GM19239 (cell line): ENCODE data around the gene NMRK1.

Source experiments
- DNase-seq: peaks from one replicate; pipeline ENCODE4 v3.0.0; 2011; ENCODE audit warnings: low spot score; ENCODE audit not compliant: insufficient read length
- FAIRE-seq: peaks from 2 replicates; lab custom pipeline; 2011; peaks lifted over from hg19 to GRCh38; lab: Jason Lieb, UNC

The NMRK1 gene

GRCh38 chr9:75087824-75088645 lies at the start of gene NMRK1, which contains the start of gene OSTF1:
Gene NMRK1, minus strand, starts transcription at chr9:75088155. Its CDS starts 5,040 bp downstream, at chr9:75083115.
Gene OSTF1, plus strand, starts transcription at chr9:75088514. Its CDS starts 179 bp downstream, at chr9:75088693.
- peak; percentile 86 for FAIRE-seq
- peak; percentile 74 for DNase-seq

GRCh38 chr9:75134495-75134894 lies 46.5 kb upstream of the NMRK1 start:
- FAIRE-seq (no peak), DNase-seq (no peak)

GRCh38 chr9:75133396-75133795 lies 45.4 kb upstream of the NMRK1 start:
- DNase-seq (no peak), FAIRE-seq (peak; percentile 39)

GRCh38 chr9:75132244-75132643 lies 44.3 kb upstream of the NMRK1 start:
- FAIRE-seq (no peak), DNase-seq (no peak)

DNA sequence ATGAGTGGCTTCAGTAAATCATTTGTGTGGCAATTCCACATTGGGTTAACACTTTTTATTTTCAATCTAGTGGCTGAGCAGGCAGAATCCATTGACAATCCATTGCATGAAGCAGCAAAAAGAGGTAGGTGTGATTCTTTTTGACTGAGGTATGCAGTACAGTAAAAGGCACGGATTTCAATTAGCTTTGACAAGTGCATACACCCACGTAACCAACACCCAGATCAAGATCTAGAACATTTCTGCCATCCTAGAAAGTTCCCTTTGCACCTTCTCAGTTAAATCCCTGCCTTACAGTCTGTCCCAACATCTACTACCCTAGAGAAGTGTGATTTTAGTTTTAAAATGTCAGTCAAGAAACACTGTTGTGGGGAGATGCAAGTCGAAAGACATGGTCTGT lies 43.7 kb upstream of the NMRK1 start:
- no peak for FAIRE-seq
- DNase-seq: no peak

- FAIRE-seq (no peak), DNase-seq (no peak)
These were observed 42.8 kb upstream of the NMRK1 start for GRCh38 chr9:75130621-75131230.

- FAIRE-seq (no peak), DNase-seq (no peak)
These were observed 42.2 kb upstream of the NMRK1 start for GRCh38 chr9:75130172-75130571.

DNA sequence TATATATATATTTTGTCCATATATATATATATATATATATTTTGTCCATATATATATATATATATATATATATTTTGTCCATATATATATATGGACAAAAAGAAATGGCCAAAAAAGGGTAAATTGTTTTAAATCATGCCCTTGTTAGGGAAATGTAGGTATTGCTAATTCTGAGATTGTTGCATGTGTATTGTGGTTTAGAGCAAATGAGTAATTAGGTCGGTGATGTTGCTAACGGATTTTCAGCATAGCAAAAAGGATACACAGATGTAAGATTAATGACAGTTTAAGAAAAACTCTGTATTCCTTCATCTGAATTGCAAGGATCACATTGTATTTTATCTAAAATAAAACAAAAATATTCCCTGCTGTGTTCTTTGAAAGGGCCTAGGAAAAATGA lies 40.6 kb upstream of the NMRK1 start:
- FAIRE-seq (no peak), DNase-seq (no peak)

DNA sequence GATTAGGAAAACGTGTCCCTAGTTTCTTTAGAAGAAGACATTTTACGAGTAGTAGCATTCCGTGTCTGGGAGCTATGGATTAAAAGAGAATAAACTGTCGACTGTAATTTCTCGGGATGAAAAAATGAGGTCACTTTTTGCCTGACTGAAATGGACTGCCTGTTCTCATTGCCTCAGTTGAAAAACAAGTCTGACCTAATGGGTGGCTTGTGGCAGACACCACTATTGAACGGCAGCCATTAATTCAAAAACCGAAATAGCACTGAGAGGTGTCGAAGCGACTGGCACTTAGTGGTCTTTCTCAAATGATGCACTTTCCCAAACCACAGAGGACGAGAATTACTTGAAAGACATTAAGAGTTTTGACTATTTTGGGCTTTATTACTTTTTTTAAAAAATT lies 35.7 kb upstream of the NMRK1 start:
- FAIRE-seq: no peak
- DNase-seq: no peak

GRCh38 chr9:75121914-75122558 lies 34.1 kb upstream of the NMRK1 start:
- FAIRE-seq (no peak), DNase-seq (no peak)

DNA sequence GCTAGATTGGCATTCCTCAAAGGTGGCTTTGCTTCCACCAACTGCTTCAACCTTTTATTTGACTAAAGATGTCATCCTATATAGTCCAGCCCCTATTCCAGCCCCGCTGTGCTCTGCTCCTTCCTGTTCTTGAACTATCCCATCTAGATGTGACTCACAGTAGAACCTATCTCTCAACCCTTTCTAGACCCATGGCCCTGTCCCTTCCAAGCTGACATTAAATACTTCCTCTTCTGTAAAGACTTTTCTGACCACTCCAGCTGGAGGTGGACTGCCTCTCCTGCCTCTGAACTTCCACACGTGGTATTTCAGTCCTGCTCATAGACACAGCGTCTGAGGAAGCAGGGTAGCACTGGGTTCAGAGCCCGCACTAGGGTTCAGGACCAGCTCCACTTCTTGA lies 32.7 kb upstream of the NMRK1 start:
- FAIRE-seq (no peak), DNase-seq (no peak)

GRCh38 chr9:75117564-75117963 lies 29.6 kb upstream of the NMRK1 start:
- DNase-seq (no peak), FAIRE-seq (no peak)

GRCh38 chr9:75116306-75116705 lies 28.4 kb upstream of the NMRK1 start:
- DNase-seq (no peak), FAIRE-seq (no peak)

DNA sequence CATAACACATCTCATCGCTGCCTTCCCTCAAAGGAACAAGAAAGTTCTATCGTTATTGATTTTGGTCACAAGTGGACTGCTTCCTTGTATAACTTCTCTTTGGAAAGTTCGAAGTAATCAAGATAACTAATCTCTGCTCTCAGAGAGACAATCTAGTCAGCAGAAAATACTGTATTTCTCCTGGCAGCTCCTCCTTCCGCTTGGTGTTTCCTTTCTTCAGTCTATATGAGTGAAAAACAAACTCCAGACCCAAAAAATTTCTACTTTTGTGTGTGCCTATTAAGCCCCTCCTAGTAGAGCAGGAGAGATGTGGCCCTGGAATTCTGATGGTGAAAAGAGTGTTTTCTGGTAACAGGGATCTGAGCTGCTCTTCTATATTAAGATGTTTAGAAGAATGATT lies 24.8 kb upstream of the NMRK1 start:
- FAIRE-seq: no peak

GRCh38 chr9:75111019-75111622 lies 23.2 kb upstream of the NMRK1 start:
- no peak for DNase-seq
- FAIRE-seq: no peak

More for the DNA sequence above, 24.8 kb upstream of the NMRK1 start:
- DNase-seq: no peak

- no peak for DNase-seq
- FAIRE-seq: no peak
These were observed 21.4 kb upstream of the NMRK1 start for GRCh38 chr9:75109210-75109839.

GRCh38 chr9:75108571-75108970 lies 20.6 kb upstream of the NMRK1 start:
- no peak for FAIRE-seq
- DNase-seq: no peak

DNA sequence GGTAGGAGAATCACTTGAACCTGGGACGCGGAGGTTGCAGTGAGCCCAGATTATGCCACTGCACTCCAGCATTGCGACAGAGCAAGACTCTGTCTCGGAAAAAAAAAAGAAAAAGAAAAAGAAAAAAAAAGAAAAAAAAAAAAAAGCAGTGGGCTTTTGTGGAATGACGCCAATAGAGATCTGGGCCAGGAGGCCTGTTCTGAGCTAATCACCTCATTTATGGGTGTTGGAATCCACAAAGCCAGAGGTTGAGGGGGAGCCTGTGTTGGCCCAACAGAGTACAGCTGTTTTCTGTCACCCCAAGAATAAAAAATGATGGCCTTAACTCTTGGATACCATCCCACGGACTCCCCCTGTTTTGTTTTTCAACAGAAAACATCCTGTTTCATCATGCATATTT lies 18.9 kb upstream of the NMRK1 start:
- FAIRE-seq (no peak), DNase-seq (no peak)

GRCh38 chr9:75105841-75106240 lies 17.9 kb upstream of the NMRK1 start:
- FAIRE-seq: no peak
- DNase-seq: no peak

DNA sequence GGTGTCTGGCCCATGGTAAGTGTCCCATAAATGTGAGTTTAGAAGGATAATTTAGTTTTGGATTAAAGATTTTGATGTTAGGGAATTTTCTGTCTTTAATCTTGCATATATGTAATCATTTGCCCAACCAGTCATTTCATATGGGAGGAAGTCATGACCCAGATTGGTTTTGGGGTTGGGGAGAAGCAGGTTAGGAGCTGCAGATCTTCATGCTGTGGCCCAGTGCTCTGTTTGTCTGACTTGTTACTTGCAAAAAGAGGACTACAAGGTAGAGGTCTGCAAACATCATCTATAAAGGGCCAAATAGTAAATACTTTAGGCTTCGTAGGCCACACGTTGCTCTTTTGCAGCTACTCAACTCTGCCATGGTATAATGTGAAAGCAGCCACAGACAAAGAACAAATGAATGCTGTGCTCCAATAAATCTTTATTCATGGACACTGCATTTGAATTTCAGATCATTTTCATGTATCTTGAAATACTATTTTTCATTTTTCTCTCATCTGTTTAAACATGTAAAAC lies 17.1 kb upstream of the NMRK1 start:
- DNase-seq (no peak), FAIRE-seq (no peak)
